GM15510 (cell line): ENCODE data around the gene ARRDC3.

Experiments
- POLR2A ChIP-seq: IDR thresholded peaks from 3 replicates; pipeline ENCODE4 v1.6.1; 2011; ENCODE audit warnings: borderline replicate concordance; ENCODE audit not compliant: insufficient read length; ENCODE audit errors: extremely low read depth

ARRDC3 gene

GRCh38 chr5:91343916-91344315, 39.2 kb downstream of the ARRDC3 start:
- TF ChIP-seq POLR2A: no peak

GRCh38 chr5:91341154-91341553, 42.0 kb downstream of the ARRDC3 start:
- TF ChIP-seq POLR2A: no peak

- no peak for TF ChIP-seq POLR2A
These were observed 42.6 kb downstream of the ARRDC3 start for GRCh38 chr5:91340532-91340931.

- no peak for TF ChIP-seq POLR2A
These were observed 43.9 kb downstream of the ARRDC3 start for GRCh38 chr5:91339063-91339705.

- no peak for TF ChIP-seq POLR2A
These were observed 50.7 kb downstream of the ARRDC3 start for GRCh38 chr5:91332267-91333045.

- TF ChIP-seq POLR2A: no peak
These were observed 51.4 kb downstream of the ARRDC3 start for GRCh38 chr5:91331705-91332104.

GRCh38 chr5:91329283-91329682, 53.8 kb downstream of the ARRDC3 start:
- no peak for TF ChIP-seq POLR2A

- TF ChIP-seq POLR2A: no peak
These were observed 54.4 kb downstream of the ARRDC3 start for GRCh38 chr5:91328743-91329142.

- no peak for TF ChIP-seq POLR2A
These were observed 63.5 kb downstream of the ARRDC3 start for GRCh38 chr5:91319667-91320066.

GRCh38 chr5:91318724-91319123, 64.4 kb downstream of the ARRDC3 start:
- TF ChIP-seq POLR2A: no peak
